GM12865 (cell line): ENCODE results near the gene XRCC4.

Source experiments
- DNase-seq: peaks from one replicate; pipeline ENCODE4 v3.0.0; 2010; ENCODE audit warnings: low read depth
- H3K4me3 ChIP-seq: 2 replicates; pipeline ENCODE4 v1.5.1; 2011; ENCODE audit warnings: mild to moderate bottlenecking, low read depth, low read length, control low read depth
- CTCF ChIP-seq: IDR thresholded peaks from 2 replicates; pipeline ENCODE4 v1.5.1; 2011; ENCODE audit warnings: low read length, control low read depth, low read depth, inconsistent platforms; ENCODE audit not compliant: insufficient read depth; ENCODE audit errors: missing control alignments

The XRCC4 gene

DNA sequence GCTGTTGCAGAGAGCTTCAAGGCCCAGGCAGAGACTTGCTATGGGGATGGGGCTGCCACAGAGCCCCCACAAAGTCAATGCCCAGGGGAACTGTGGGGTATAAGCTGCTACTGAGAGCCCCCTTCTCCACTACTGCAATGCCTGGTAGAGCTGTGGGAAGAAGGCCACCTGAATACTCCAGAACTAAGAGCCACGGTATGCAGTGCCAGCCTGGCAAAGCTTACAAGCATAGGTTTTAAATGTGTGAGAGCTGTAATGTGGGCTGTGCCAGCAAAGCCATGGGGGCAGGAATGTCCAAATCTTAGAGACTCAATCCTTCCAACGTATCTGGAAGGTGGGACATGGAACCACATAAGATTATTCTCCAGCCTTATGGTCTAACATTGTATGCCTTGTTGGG, 49.2 kb downstream of the XRCC4 start:
- DNase-seq: no peak
- no peak overlapping the region for H3K4me3 ChIP-seq
- no peak for TF ChIP-seq CTCF

- DNase-seq: no peak
- H3K4me3 ChIP-seq: no peak overlapping the region
- TF ChIP-seq CTCF: no peak
Measured at GRCh38 chr5:83133797-83134196, 56.5 kb downstream of the XRCC4 start.

- TF ChIP-seq CTCF: no peak
- no peak overlapping the region for H3K4me3 ChIP-seq
- no peak for DNase-seq
Measured at GRCh38 chr5:83142526-83142925, 65.2 kb downstream of the XRCC4 start.

- no peak for DNase-seq
- no peak overlapping the region for H3K4me3 ChIP-seq
- TF ChIP-seq CTCF: no peak
Measured at GRCh38 chr5:83145241-83145640, 67.9 kb downstream of the XRCC4 start.

- DNase-seq: no peak
- no peak for TF ChIP-seq CTCF
- no peak overlapping the region for H3K4me3 ChIP-seq
Measured at GRCh38 chr5:83145882-83146331, 68.6 kb downstream of the XRCC4 start.

DNA sequence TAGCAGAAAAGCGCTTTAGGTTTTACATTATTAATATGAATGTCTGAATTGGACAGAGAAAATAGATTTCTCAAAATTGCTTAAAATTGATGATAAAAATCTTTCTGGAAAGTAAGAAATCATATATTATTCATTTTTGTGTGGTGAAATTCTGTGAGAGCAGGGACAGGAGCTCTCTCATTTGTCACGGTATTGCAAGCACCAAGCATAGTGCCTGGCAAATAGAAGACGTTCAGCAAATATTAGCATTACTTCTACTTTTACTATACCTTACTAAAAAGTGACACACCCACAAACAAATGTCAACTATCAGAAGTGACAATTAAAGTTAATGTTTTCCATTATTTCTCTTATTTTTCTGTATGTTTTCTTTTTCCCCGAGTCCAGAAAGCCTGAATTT, 69.1 kb downstream of the XRCC4 start:
- no peak overlapping the region for H3K4me3 ChIP-seq
- no peak for DNase-seq
- TF ChIP-seq CTCF: no peak

DNA sequence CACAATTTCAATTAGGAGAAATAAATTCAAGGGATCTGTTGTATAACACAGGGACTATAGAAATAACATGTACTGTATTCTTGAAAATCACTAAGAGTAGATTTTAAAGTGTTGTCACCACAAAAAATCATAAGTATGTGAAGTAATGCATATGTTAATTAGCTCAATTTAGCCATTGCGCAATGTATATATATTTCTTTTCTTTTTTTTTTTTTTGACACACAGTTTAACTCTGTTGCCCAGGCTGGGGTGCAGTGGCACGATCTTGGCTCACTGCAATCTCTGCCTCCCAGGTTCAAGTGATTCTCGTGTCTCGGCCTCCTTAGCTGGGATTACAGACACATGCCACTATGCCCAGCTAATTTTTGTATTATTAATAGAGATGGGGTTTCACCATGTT, 70.2 kb downstream of the XRCC4 start:
- DNase-seq: no peak
- no peak for TF ChIP-seq CTCF
- no peak overlapping the region for H3K4me3 ChIP-seq
